NCI-H2029 (cell line): ENCODE measurements around the gene RHOB.

Source experiments
- DNase-seq: peaks from one replicate; lab custom pipeline; 2025; lab: John Stamatoyannopoulos, UW

RHOB gene

GRCh38 chr2:20438334-20439192, 8.3 kb upstream of the RHOB start:
- DNase-seq, result peak; percentile 86

GRCh38 chr2:20439193-20439475, 7.7 kb upstream of the RHOB start:
- no peak for DNase-seq

GRCh38 chr2:20439503-20439902, 7.4 kb upstream of the RHOB start:
- no peak for DNase-seq

GRCh38 chr2:20440001-20440560, 6.8 kb upstream of the RHOB start:
- no peak for DNase-seq

- no peak for DNase-seq
Measured at GRCh38 chr2:20443276-20443920, 3.5 kb upstream of the RHOB start.

- DNase-seq, result no peak
Measured at GRCh38 chr2:20444101-20444992, 2.5 kb upstream of the RHOB start.

- no peak for DNase-seq
Measured at GRCh38 chr2:20444993-20445910, 1.6 kb upstream of the RHOB start.

- no peak for DNase-seq
Measured at GRCh38 chr2:20446255-20446916, 488 bp upstream of the RHOB start.

- DNase-seq, result no peak
Measured at GRCh38 chr2:20447437-20448245, 767 bp downstream of the RHOB start.

- DNase-seq, result no peak
Measured at GRCh38 chr2:20448246-20448976, 1.5 kb downstream of the RHOB start.

GRCh38 chr2:20448977-20449306, 2.1 kb downstream of the RHOB start:
- no peak for DNase-seq

GRCh38 chr2:20449501-20450200, 2.8 kb downstream of the RHOB start:
- DNase-seq, result no peak

- no peak for DNase-seq
Measured at GRCh38 chr2:20450201-20450999, 3.5 kb downstream of the RHOB start.

GRCh38 chr2:20451000-20451290, 4.1 kb downstream of the RHOB start:
- DNase-seq, result no peak

GRCh38 chr2:20451341-20451740, 4.5 kb downstream of the RHOB start:
- no peak for DNase-seq

GRCh38 chr2:20451761-20452499, 5.1 kb downstream of the RHOB start:
- DNase-seq, result no peak

- no peak for DNase-seq
Measured at GRCh38 chr2:20452551-20452950, 5.7 kb downstream of the RHOB start.
